IPS-11a (cell line): ENCODE measurements around the gene EXOC1L.
"Not testable (repeated sequence)": the region's sequence is repeated elsewhere in the genome, so short reads cannot be mapped to it uniquely, and the experiment has no call there.

Experiments
- H3K4me3 ChIP-seq: one replicate; pipeline ENCODE4 v1.5.1; 2013; ENCODE audit warnings: low read depth, low read length, control low read depth

Gene EXOC1L

GRCh38 chr4:55837903-55838302 is 18.3 kb downstream of the EXOC1L start:
- H3K4me3 ChIP-seq: no peak overlapping the region

GRCh38 chr4:55838356-55838755 is 18.8 kb downstream of the EXOC1L start:
- no peak overlapping the region for H3K4me3 ChIP-seq

- no peak overlapping the region for H3K4me3 ChIP-seq
Measured at GRCh38 chr4:55838952-55839351, 19.4 kb downstream of the EXOC1L start.

GRCh38 chr4:55840956-55841355 is 21.4 kb downstream of the EXOC1L start:
- H3K4me3 ChIP-seq: no peak overlapping the region

GRCh38 chr4:55841373-55842239 is 22.0 kb downstream of the EXOC1L start:
- not testable (repeated sequence) for H3K4me3 ChIP-seq

- not testable (repeated sequence) for H3K4me3 ChIP-seq
Measured at GRCh38 chr4:55842312-55842711, 22.7 kb downstream of the EXOC1L start.

- no peak overlapping the region for H3K4me3 ChIP-seq
Measured at GRCh38 chr4:55849724-55850123, 30.1 kb downstream of the EXOC1L start.

GRCh38 chr4:55851885-55852284 is 32.3 kb downstream of the EXOC1L start:
- no peak overlapping the region for H3K4me3 ChIP-seq

GRCh38 chr4:55853484-55854046 is 34.0 kb downstream of the EXOC1L start, which contains the start of gene EXOC1:
Gene EXOC1, plus strand, starts transcription at chr4:55853648. Its CDS starts 4,676 bp downstream, at chr4:55858324.
- H3K4me3 ChIP-seq: peak within 1 kb of the TSS; percentile 94

GRCh38 chr4:55854129-55854528 is 34.5 kb downstream of the EXOC1L start:
- H3K4me3 ChIP-seq: peak overlapping the region; percentile 94

- H3K4me3 ChIP-seq: no peak overlapping the region
Measured at GRCh38 chr4:55857586-55857985, 38.0 kb downstream of the EXOC1L start.

GRCh38 chr4:55859711-55860110 is 40.1 kb downstream of the EXOC1L start:
- no peak overlapping the region for H3K4me3 ChIP-seq

- H3K4me3 ChIP-seq: no peak overlapping the region
Measured at GRCh38 chr4:55864577-55865223, 45.1 kb downstream of the EXOC1L start.

- no peak overlapping the region for H3K4me3 ChIP-seq
Measured at GRCh38 chr4:55865228-55865806, 45.7 kb downstream of the EXOC1L start.

GRCh38 chr4:55866290-55866907 is 46.8 kb downstream of the EXOC1L start:
- H3K4me3 ChIP-seq: no peak overlapping the region

GRCh38 chr4:55866973-55867574 is 47.5 kb downstream of the EXOC1L start:
- H3K4me3 ChIP-seq: no peak overlapping the region

GRCh38 chr4:55868581-55869090 is 49.0 kb downstream of the EXOC1L start:
- H3K4me3 ChIP-seq: no peak overlapping the region

GRCh38 chr4:55871299-55871800 is 51.8 kb downstream of the EXOC1L start:
- H3K4me3 ChIP-seq: no peak overlapping the region

- no peak overlapping the region for H3K4me3 ChIP-seq
Measured at GRCh38 chr4:55874831-55875230, 55.2 kb downstream of the EXOC1L start.

- no peak overlapping the region for H3K4me3 ChIP-seq
Measured at GRCh38 chr4:55876387-55876786, 56.8 kb downstream of the EXOC1L start.
